Stimulated activated naive CD4-positive, alpha-beta T cell (primary cell): ENCODE data around the gene GALNT10.

Experiments used
- DNase-seq, 6 experiments: peaks; one replicate each; lab custom pipeline; 2025; lab: John Stamatoyannopoulos, UW

Gene GALNT10

DNA sequence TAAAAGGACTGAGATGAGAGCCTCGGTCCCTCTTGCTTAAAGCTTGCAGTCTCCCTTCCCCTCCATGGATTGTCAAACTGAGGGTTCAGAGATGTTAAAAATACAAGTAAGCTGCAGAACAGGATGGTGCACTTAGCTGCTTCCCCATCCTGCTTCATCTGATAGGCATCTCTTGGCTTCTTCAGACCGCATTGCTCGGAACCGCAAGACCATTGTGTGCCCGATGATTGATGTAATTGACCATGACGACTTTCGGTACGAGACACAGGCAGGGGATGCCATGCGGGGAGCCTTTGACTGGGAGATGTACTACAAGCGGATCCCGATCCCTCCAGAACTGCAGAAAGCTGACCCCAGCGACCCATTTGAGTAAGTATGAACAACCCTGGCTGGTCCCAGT, 189.7 kb downstream of the GALNT10 start:
- no peak for DNase-seq

DNA sequence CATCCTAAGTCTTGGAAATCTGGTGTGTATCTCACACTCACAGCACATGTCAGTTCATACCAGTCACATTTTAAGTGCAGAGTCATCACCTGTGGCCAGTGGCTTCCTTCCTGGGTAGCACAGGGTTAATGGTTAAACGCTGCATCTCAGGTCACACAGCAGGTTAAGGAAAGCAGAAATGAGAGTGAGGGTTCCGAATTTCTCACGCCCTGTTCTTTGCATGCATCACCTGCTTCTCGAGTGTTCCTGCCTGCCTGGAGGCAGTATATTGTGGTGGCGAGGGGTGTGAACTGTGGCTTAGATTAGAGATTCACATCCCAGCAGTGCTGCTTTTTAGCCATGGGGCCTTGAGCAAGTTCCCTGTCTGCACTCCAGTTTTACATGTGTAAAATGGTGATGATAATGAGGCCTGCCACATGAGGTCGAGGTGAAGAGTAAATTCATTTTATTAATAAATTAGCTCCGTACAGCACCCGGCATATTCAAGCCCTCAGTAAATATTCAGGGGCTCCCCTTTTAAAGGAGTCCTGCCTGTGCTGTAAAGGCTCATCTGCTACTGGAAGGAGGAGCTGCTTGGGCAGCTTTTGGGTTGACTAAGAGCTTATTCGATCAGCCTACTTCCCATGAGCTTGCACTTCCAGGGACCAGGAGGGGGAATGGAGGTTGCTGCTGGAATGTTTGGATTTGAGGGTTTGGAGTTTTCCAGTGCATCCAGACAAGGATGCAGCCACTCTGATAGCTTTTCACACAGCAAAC, 194.1 kb downstream of the GALNT10 start:
- no peak for DNase-seq

DNA sequence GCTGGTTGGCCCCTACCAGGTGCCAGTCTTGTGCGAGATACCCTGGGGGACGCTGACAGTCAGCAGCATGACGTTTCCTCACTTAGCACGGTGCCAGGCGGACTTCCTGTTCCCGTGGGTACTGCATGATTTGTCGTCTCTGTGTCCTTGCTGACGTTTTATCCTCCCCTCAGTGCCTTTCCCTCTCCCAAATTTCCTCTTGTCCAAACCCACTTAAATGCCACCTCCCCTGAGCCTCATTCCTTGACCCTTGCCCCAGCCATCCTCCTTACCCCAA, 194.6 kb downstream of the GALNT10 start:
- DNase-seq: no peak

GRCh38 chr5:154386952-154387629, 196.6 kb downstream of the GALNT10 start:
- no peak for DNase-seq

GRCh38 chr5:154388842-154389241, 198.3 kb downstream of the GALNT10 start:
- no peak for DNase-seq

- DNase-seq: no peak
Observed at GRCh38 chr5:154390096-154390495, 199.6 kb downstream of the GALNT10 start.

GRCh38 chr5:154390746-154391359, 200.3 kb downstream of the GALNT10 start:
- DNase-seq: no peak

DNA sequence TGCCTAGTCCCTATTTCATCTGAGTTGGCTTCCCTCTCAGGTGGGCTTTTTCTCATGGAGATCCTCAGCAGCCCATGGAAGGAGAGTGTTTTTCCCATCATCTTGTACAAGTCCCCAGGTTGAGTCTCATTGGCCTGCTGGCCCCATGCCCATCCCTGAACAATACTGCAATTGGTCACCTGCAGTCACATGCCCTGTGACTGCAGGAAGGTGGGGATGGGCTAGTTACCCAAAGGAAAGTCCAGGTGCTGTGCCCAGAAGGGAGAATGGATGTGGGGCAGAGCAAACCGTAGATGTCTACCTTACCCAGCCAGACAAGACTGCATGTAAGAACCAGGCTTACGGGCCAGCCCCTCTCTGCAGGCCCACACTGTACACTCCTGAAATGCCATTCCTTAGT, 201.3 kb downstream of the GALNT10 start:
- no peak for DNase-seq

GRCh38 chr5:154393850-154394249, 203.3 kb downstream of the GALNT10 start:
- DNase-seq: no peak

GRCh38 chr5:154394307-154394706, 203.8 kb downstream of the GALNT10 start:
- no peak for DNase-seq

DNA sequence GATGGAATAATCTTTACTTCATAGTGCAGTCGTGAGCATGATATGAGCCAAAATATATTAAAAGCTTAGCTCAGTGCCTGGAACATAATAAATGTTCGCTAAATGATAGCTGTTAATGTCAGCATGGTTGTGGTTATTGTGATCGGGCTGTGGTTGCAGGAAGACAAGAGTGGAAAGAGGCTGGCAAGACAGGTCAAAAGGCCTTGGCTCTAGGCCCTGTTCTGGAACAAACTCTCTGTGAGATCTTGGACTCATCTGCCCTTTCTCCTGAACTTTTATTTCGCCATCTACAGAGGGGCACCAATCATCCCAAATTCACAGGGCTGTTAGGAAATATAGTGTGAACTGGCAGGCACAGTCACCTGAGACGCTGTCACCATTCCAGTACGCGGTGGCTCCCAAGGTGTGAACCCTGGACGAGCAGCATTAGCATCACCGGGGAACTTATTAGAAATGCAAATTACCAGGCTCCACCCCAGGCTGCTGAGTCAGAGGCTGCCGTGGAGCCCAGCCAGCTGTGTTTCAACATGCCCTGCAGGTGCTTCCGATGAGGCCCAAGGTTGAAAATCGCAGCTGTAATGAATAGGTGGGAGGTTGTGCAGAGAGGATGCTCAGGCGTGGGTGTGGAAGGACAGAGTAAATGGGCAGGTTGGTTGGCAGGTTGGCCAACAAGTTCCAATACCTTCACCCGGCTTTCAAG, 205.0 kb downstream of the GALNT10 start:
- DNase-seq: no peak

DNA sequence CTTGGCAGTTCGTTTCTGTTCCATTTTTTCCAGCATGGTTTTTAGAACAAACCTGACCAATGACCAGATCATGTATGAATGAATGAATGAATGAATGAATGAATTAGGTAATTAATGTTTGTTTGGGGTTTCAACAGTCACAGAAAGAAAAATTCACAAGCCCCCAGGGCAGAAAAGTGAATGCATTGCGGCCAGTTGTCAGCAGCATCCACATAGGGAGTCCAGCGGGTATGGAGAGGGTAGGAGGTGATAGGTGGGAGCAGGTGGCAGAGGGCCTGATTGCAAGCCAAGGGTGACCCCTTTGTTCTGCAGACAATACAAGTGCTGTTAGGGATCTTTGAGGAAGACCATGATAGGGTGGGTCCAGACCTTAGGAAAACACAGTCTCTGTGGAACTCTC, 205.6 kb downstream of the GALNT10 start:
- no peak for DNase-seq

- no peak for DNase-seq
Observed at GRCh38 chr5:154397652-154398406, 207.3 kb downstream of the GALNT10 start.

GRCh38 chr5:154400678-154401077, 210.1 kb downstream of the GALNT10 start:
- no peak for DNase-seq

DNA sequence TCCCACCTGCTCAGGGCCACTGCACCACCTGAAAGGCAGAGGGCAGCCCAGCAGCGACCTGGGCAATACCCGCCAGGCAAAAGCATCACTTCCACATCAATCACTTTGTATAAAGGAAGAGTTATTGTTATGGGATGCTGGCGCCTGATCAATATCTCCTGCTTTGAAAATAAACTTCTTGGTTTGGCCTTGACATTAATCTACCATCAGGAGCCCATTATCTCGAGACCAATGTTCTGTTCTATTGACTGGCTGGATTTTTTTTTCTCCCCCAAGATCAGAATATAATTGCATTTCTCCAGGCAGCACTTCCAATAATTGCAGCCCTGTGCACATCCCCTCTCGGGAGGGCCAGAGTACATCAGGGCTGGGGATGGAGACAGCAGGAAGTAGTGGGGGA, 210.8 kb downstream of the GALNT10 start:
- DNase-seq: no peak

GRCh38 chr5:154401931-154402330, 211.4 kb downstream of the GALNT10 start:
- DNase-seq: no peak

- DNase-seq: no peak
Observed at GRCh38 chr5:154402611-154403010, 212.1 kb downstream of the GALNT10 start.

DNA sequence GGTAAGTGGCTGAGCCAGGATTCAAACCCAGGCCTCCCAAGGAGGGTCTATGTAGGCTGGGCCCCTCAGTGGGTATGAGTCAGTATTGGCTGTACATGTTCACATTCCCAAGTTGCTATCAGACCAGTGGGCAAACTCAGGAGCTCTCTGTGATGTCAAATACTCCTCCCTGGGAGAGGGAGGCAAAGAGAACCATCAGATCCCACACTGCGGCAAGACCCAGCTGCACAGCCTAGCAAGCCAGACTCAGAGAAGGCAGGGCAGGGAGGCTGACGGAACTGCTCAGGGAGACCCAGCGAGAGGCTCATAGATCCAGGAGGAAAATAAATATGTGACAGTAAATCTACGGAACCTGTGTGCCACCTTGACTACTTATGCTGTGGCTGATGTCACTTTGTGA, 212.7 kb downstream of the GALNT10 start:
- DNase-seq: no peak

- no peak for DNase-seq
Observed at GRCh38 chr5:154403776-154404387, 213.3 kb downstream of the GALNT10 start.

DNA sequence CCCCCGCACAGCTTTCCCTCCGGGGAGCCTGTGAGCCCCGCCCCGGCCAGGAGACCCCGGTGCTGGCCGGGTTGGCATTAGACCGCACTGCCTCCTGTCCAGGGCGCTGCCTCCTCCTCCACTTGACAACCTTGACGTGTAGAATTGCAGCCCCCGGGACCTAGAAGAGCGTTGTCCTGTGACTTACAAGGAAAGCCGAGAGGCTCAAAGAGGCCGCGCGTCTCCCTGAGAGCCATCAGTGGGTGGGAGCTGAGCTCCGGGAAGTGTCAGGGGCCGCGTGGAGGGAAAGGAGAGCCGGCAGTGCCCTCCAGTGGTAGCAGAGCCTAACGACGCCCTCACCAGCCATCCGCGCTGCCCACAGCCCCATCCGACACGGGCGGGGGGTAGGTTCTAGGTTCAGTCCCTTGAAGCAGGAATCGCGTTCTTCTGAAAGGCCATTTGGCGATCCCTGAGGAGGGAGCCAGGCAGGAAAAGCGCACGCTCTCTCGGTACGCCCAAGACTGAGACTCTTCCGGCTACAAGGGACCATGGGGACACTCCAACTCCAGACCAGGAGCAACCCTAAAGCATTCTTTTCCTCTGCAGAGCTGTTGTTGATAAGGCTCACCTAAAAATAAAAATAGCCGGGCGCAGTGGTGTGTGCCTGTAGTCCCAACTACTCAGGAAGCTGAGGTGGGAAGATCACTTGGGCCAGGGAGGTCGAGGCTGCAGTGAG, 214.7 kb downstream of the GALNT10 start:
- DNase-seq: peak; percentile 10 to 65 (median 46)

- no peak for DNase-seq
Observed at GRCh38 chr5:154406231-154406630, 215.7 kb downstream of the GALNT10 start.
